Stimulated activated CD4-positive, alpha-beta T cell treated with anti-CD3 and anti-CD28 coated beads, Interleukin-2, amount 100 ng/mL, for 4 hours (primary cell): Measurements from ENCODE around the gene DSE.

Source experiments
- DNase-seq: peaks from one replicate; pipeline ENCODE4 v3.0.0-alpha.2; 2020; ENCODE audit warnings: low read depth

The DSE gene

GRCh38 chr6:116387374-116387773, 16.6 kb downstream of the DSE start:
- DNase-seq = no peak

- no peak for DNase-seq
Observed at GRCh38 chr6:116388924-116389323, 18.2 kb downstream of the DSE start.

GRCh38 chr6:116389357-116389756, 18.6 kb downstream of the DSE start:
- DNase-seq = no peak

GRCh38 chr6:116390581-116390980, 19.8 kb downstream of the DSE start:
- no peak for DNase-seq

- no peak for DNase-seq
Observed at GRCh38 chr6:116392132-116393013, 21.6 kb downstream of the DSE start.

- DNase-seq = no peak
Observed at GRCh38 chr6:116393430-116393829, 22.7 kb downstream of the DSE start.

GRCh38 chr6:116395647-116396046, 24.9 kb downstream of the DSE start:
- no peak for DNase-seq

- no peak for DNase-seq
Observed at GRCh38 chr6:116396441-116396840, 25.7 kb downstream of the DSE start.

GRCh38 chr6:116397914-116398313, 27.2 kb downstream of the DSE start:
- no peak for DNase-seq

- no peak for DNase-seq
Observed at GRCh38 chr6:116398316-116399010, 27.7 kb downstream of the DSE start.

- DNase-seq = no peak
Observed at GRCh38 chr6:116399287-116399686, 28.5 kb downstream of the DSE start.

- DNase-seq = no peak
Observed at GRCh38 chr6:116400328-116400727, 29.6 kb downstream of the DSE start.

- no peak for DNase-seq
Observed at GRCh38 chr6:116402108-116402937, 31.6 kb downstream of the DSE start.

GRCh38 chr6:116403205-116403604, 32.5 kb downstream of the DSE start:
- no peak for DNase-seq

- DNase-seq = no peak
Observed at GRCh38 chr6:116404696-116405095, 33.9 kb downstream of the DSE start.

- no peak for DNase-seq
Observed at GRCh38 chr6:116405138-116405537, 34.4 kb downstream of the DSE start.

- DNase-seq = no peak
Observed at GRCh38 chr6:116405652-116406356, 35.1 kb downstream of the DSE start.

GRCh38 chr6:116406678-116407345, 36.1 kb downstream of the DSE start:
- no peak for DNase-seq

GRCh38 chr6:116408491-116408890, 37.7 kb downstream of the DSE start:
- no peak for DNase-seq

GRCh38 chr6:116409756-116410155, 39.0 kb downstream of the DSE start:
- no peak for DNase-seq

- DNase-seq = no peak
Observed at GRCh38 chr6:116411284-116411623, 40.5 kb downstream of the DSE start.
